Liver (tissue), 9 donors: Measurements from ENCODE around the gene TRIM33. TPM values are rescaled to one million over a fixed set of nuclear protein-coding genes. Genes with fewer than 3 reads are reported as not detected.

ENCODE experiments used
- DNase-seq: peaks from one replicate; pipeline ENCODE4 v3.0.0-alpha.2; 2017; ENCODE audit warnings: low spot score
- H3K27ac ChIP-seq, 2 donors: one replicate each; pipeline ENCODE4 v1.7.0; 2013; ENCODE audit warnings: inconsistent platforms in 2 of 2, low read length in 2 of 2, control low read depth in 1 of 2, low read depth in 1 of 2, mild to moderate bottlenecking in 1 of 2
- H3K27me3 ChIP-seq, 4 donors: one replicate each; pipeline versions ENCODE4 v1.6.1 to v1.7.0; 2013; ENCODE audit warnings: low read length in 3 of 4, inconsistent platforms in 1 of 4, mild to moderate bottlenecking in 1 of 4, moderate library complexity in 1 of 4; ENCODE audit not compliant: control insufficient read depth in 4 of 4, insufficient read depth in 4 of 4
- H3K36me3 ChIP-seq, 4 donors: one replicate each; pipeline versions ENCODE4 v1.6.1 to v1.7.0; 2013; ENCODE audit warnings: low read length in 3 of 4, mild to moderate bottlenecking in 3 of 4, low read depth in 1 of 4, moderate library complexity in 1 of 4; ENCODE audit not compliant: control insufficient read depth in 4 of 4, insufficient read depth in 3 of 4
- H3K4me1 ChIP-seq, 4 donors: one replicate each; pipeline versions ENCODE4 v1.6.1 to v1.7.0; 2013; ENCODE audit warnings: low read length in 3 of 4, mild to moderate bottlenecking in 3 of 4, moderate library complexity in 1 of 4; ENCODE audit not compliant: control insufficient read depth in 4 of 4, insufficient read depth in 4 of 4
- H3K4me3 ChIP-seq, 3 donors: one replicate each; pipeline versions ENCODE4 v1.6.1 to v1.7.0; 2013; ENCODE audit warnings: low read length in 3 of 3, control low read depth in 1 of 3, low read depth in 1 of 3, mild to moderate bottlenecking in 1 of 3
- H3K9ac ChIP-seq, 2 donors: one replicate each; pipeline ENCODE4 v1.7.0; 2013; ENCODE audit warnings: low read length in 2 of 2, mild to moderate bottlenecking in 2 of 2, moderate library complexity in 2 of 2, control low read depth in 1 of 2, low read depth in 1 of 2
- H3K9me3 ChIP-seq, 4 donors: one replicate each; pipeline versions ENCODE4 v1.6.1 to v1.7.0; 2013; ENCODE audit warnings: low read length in 3 of 4; ENCODE audit not compliant: control insufficient read depth in 4 of 4
- CTCF ChIP-seq: fragments of 150-350 bp; IDR thresholded peaks from 2 replicates; pipeline ENCODE4 v1.5.1; 2017; ENCODE audit warnings: improper control_type of control experiment, low read depth, low read length; ENCODE audit not compliant: missing input control
- EGR1 ChIP-seq, 2 donors: IDR thresholded peaks; 2 replicates each; pipeline ENCODE4 v1.6.1; 2016 to 2018; ENCODE audit warnings: antibody characterized with exemption in 2 of 2, low read depth in 2 of 2
- FOXA1 ChIP-seq: IDR thresholded peaks from 2 replicates; pipeline ENCODE4 v1.6.1; 2016; ENCODE audit warnings: antibody characterized with exemption
- FOXA2 ChIP-seq: IDR thresholded peaks from 2 replicates; pipeline ENCODE4 v1.6.1; 2016; ENCODE audit warnings: antibody characterized with exemption
- GABPA ChIP-seq, 2 donors: IDR thresholded peaks in 1 of 2; conservative IDR thresholded peaks in 1 of 2; 2 replicates each; pipeline ENCODE4 v1.6.1; 2016; ENCODE audit warnings: antibody characterized with exemption in 2 of 2, mild to moderate bottlenecking in 1 of 2, moderate library complexity in 1 of 2
- HNF4A ChIP-seq, 2 donors: conservative IDR thresholded peaks; 2 replicates each; pipeline ENCODE4 v1.6.1; 2016; ENCODE audit warnings: antibody characterized with exemption in 2 of 2, mild to moderate bottlenecking in 2 of 2
- HNF4G ChIP-seq: IDR thresholded peaks from 2 replicates; pipeline ENCODE4 v1.6.1; 2016; ENCODE audit warnings: antibody characterized with exemption
- JUND ChIP-seq, 2 donors: IDR thresholded peaks; 2 replicates each; pipeline ENCODE4 v1.6.1; 2016; ENCODE audit warnings: antibody characterized with exemption in 2 of 2
- MAX ChIP-seq: IDR thresholded peaks from 2 replicates; pipeline ENCODE4 v1.6.1; 2016; ENCODE audit warnings: antibody characterized with exemption
- NR2F2 ChIP-seq: IDR thresholded peaks from 2 replicates; pipeline ENCODE4 v1.6.1; 2016; ENCODE audit warnings: antibody characterized with exemption
- RAD21 ChIP-seq, 2 donors: IDR thresholded peaks; 2 replicates each; pipeline ENCODE4 v1.6.1; 2016; ENCODE audit warnings: antibody characterized with exemption in 2 of 2, mild to moderate bottlenecking in 2 of 2
- REST ChIP-seq: IDR thresholded peaks from 2 replicates; pipeline ENCODE4 v1.6.1; 2016; ENCODE audit warnings: antibody characterized with exemption, mild to moderate bottlenecking
- RXRA ChIP-seq, 2 donors: IDR thresholded peaks; 2 replicates each; pipeline ENCODE4 v1.6.1; 2017 to 2018; ENCODE audit warnings: antibody characterized with exemption in 2 of 2, mild to moderate bottlenecking in 1 of 2
- SP1 ChIP-seq: IDR thresholded peaks from 2 replicates; pipeline ENCODE4 v1.6.1; 2018; ENCODE audit warnings: antibody characterized with exemption, mild to moderate bottlenecking
- TAF1 ChIP-seq: conservative IDR thresholded peaks from 2 replicates; pipeline ENCODE4 v1.6.1; 2016; ENCODE audit warnings: antibody characterized with exemption, mild to moderate bottlenecking
- WGBS: extraction: QIAGEN DNeasy Blood & Tissue Kit; methylation state at CpG from one replicate; pipeline ENCODE4 v1.1.7; 2013; 5-methylcytosine and 5-hydroxymethylcytosine counted together
- polyA plus RNA-seq, 2 donors: library from polyadenylated mRNA; stranded (reverse) in 1 of 2; unstranded in 1 of 2; fragments of 200-250 nt in 1 of 2; fragments of >200 nt in 1 of 2; fragmentation: Nextera tagmentation in 1 of 2; extraction: Ambion mirVana in 1 of 2; gene quantifications; one replicate each; pipeline versions ENCODE4 v1.2.1 to v1.2.3, GENCODE V29; 2013 to 2015
- total RNA-seq, 2 donors: library from RNA; depleted of rRNA; stranded (reverse); fragments of >200 nt; gene quantifications; one replicate each; pipeline ENCODE4 v1.2.3, GENCODE V29; 2014
- TF ChIP-seq, protein P1 (sequence below): IDR thresholded peaks from 2 replicates; pipeline ENCODE4 v1.6.1; 2016; ENCODE audit warnings: antibody characterized with exemption
- donor health status: healthy.
- donor health status: healthy.
- donor health status: healthy.
- donor health status: healthy.
- donor health status: healthy.

Gene TRIM33
- total and polyA plus RNA-seq, 4 donors: 4.5 to 30.5 (median 16.6) TPM

GRCh38 chr1:114455102-114455785 is 55.8 kb downstream of the TRIM33 start:
- Histone ChIP-seq H3K27ac (no peak overlapping the region), H3K4me3 (no peak overlapping the region), H3K9me3 (no peaks in the 10 kb centered on the region), H3K36me3 (peaks cover 0 to 2% (median 0%) of the 10 kb centered on the region in 4 donors), H3K27me3 (no peaks in the 10 kb centered on the region), H3K9ac (no peak overlapping the region), H3K4me1 (peaks cover 9 to 45% (median 40%) of the 10 kb centered on the region in 4 donors)
- no peak for TF ChIP-seq TAF1
- TF ChIP-seq SP1: no peak
- TF ChIP-seq FOXA1: no peak
- TF ChIP-seq CTCF: no peak
- TF ChIP-seq HNF4A (conservative IDR thresholded peaks at IDR 0.05): no peak
- no peak for TF ChIP-seq MAX
- TF ChIP-seq HNF4G: no peak
- TF ChIP-seq NR2F2: no peak
- TF ChIP-seq RAD21 (IDR thresholded peaks at IDR 0.05): no peak
- no peak for TF ChIP-seq FOXA2
- no peak for TF ChIP-seq EGR1 (IDR thresholded peaks at IDR 0.05; ENCODE audit: low read depth in 2 of 2)
- TF ChIP-seq, protein P1, sequence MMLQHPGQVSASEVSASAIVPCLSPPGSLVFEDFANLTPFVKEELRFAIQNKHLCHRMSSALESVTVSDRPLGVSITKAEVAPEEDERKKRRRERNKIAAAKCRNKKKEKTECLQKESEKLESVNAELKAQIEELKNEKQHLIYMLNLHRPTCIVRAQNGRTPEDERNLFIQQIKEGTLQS: no peak
- TF ChIP-seq REST: no peak
- no peak for TF ChIP-seq JUND (IDR thresholded peaks at IDR 0.05)
- no peak for TF ChIP-seq RXRA (IDR thresholded peaks at IDR 0.05)
- TF ChIP-seq GABPA (IDR thresholded peaks at IDR 0.05 in 1 of 2, conservative IDR thresholded peaks at IDR 0.05 in 1 of 2): no peak
- DNase-seq: no peak

- H3K9me3 ChIP-seq: no peaks in the 10 kb centered on the region
- peaks cover 0 to 2% (median under 1%) of the 10 kb centered on the region in 4 donors for H3K36me3 ChIP-seq
- H3K4me3 ChIP-seq: no peak overlapping the region
- 84% methylated on average over 1 of the region's 1 CpG for WGBS
- H3K4me1 ChIP-seq: peaks cover 9 to 45% (median 40%) of the 10 kb centered on the region in 4 donors
- no peaks in the 10 kb centered on the region for H3K27me3 ChIP-seq
- no peak overlapping the region for H3K9ac ChIP-seq
- peak; percentile 4 to 6 for TF ChIP-seq HNF4A (conservative IDR thresholded peaks at IDR 0.05)
- TF ChIP-seq REST: no peak
- no peak for DNase-seq
- no peak overlapping the region for H3K27ac ChIP-seq
These were observed 56.5 kb downstream of the TRIM33 start for GRCh38 chr1:114454539-114454938.
